GM12874 (cell line): ENCODE measurements around the gene GTF2IRD1.

Source experiments
- CTCF ChIP-seq: IDR thresholded peaks from 2 replicates; pipeline ENCODE4 v1.5.1; 2011; ENCODE audit warnings: low read depth, mild to moderate bottlenecking, control low read depth, low read length, moderate library complexity; ENCODE audit not compliant: insufficient read depth

The GTF2IRD1 gene

DNA sequence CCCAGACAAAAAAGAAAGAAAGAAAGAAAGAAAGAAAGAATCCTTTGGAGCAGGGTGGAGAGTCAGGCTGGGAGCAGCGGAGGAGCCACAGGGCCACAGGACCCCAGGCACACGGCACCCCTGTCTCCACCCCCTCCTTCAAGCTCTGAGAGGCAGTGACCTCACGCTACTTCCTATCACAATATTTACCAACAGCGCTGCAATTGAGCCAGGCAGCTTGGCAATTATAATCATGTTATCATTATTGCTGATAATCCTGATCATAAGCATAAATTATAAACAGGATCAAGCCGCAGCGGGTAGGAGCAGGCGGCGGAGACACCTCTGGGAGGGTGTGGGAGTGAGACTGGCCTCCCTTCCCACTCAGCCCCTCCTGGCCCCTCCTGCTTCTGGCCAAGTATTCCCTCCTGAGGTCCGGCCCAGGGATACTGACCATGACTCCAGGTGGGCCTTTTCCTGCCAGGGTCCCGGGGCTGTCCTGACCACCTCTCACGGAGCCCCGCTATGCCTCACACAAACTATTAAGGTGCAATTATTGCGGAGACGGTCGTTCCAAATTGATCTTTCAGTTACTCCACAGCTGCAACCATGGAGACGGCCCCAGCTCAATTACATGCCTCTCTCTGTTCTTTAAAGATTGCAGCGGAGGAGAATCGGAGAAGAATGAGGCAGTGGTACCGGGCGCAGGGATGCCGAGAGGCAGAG, 10.0 kb upstream of the GTF2IRD1 start:
- TF ChIP-seq CTCF = no peak

GRCh38 chr7:74449144-74449543, 4.6 kb upstream of the GTF2IRD1 start:
- TF ChIP-seq CTCF = no peak

DNA sequence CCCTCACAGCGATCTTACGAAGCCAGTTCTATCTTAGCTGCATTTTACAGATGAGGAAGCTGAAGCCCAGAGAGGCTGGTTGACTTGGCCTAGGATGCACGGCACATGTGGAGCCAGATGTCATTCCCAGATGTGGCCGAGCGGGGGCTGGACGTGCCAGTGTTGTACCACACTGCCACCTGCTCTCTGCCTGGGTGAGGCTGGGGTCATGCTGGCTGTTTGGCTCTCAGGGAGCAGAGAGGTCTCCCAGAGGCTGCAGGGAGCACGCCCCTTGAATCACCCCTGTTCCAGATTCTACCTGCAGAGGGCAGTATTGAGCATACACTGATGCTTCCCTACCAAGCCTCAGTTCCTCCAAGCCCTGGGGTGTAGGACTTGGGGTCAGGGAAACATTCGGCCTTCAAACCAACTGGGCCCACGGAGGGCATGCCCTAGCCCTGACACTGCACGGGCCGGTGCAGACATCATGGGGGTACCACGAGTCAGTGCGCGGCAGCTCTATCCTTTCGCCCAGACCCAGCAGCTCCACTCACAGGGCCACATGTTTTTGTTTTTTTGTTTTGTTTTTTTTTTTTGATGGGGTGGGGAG, 3.8 kb upstream of the GTF2IRD1 start:
- peak; percentile 89 for TF ChIP-seq CTCF

DNA sequence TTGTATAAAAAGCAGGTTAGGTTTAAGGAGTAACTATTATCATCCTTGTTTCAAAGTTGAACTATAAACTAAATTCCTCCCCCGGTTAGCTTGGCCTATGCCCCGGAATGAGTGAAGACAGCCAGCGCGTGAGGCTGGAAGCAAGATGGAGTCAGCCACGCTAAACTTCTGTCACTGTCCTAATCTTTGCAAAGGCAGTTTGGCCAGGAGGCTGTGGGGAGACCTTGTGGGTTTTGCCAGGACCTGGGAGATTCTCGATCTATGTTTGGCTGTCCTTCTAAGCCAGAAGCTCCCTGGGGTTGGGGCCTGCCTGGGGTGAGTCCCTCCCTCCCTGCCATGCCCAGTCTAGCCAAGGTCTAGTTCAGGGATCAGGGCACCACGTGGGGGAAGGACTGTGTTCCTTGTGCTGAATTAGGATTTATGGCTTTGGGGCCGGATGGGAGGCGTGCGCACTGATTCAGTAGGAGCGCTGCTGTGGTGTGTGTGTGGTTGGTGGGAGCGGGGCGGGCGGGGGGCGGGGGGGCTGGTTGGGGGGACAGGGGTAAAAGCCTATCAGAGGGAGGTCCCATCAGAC, 871 bp upstream of the GTF2IRD1 start:
- TF ChIP-seq CTCF = no peak

DNA sequence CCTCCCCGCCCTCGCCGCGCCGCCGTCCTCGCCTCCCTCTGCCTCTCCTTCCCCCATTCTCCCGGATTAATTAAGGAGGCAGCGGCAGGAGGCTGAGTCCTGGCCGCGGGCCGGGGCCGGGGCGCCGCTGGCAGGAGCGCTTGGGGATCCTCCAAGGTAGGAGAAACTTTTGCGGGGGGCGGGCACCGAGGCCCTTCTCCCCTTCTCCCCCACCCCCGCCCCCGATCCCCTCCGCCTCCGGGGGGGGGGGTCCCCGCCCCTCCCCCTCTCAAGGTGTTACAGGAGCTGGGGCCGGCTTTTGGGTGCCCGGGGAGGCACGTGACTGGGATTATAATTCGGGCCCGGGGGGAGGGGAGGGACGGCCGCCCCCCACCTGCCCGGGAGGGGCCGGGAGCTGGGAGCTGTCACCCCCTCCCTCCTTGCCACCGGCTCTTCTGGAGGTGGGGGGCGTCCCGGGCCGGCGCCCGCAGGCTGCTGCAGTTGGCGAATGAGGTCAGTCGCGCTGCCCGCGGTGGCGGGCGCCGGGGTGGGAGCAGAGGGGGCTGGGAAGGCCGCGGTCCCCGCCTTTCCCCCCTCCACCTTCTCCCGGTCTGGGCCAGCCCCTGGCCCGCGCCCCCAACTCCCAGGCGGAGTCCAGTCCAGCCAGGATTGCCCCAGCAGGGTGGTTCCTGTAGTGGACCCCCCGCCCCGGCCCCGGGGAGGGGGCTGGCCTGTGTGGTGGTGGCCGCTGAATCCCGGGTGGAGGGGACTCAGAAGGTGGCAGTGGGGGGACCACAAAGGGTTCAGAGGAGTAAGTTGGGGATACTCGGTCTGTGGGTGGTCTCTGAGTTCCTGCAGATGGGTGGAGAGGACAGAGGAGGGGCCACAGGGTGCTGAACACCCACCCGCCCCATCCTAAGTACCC, 567 bp downstream of the GTF2IRD1 start:
- no peak for TF ChIP-seq CTCF

DNA sequence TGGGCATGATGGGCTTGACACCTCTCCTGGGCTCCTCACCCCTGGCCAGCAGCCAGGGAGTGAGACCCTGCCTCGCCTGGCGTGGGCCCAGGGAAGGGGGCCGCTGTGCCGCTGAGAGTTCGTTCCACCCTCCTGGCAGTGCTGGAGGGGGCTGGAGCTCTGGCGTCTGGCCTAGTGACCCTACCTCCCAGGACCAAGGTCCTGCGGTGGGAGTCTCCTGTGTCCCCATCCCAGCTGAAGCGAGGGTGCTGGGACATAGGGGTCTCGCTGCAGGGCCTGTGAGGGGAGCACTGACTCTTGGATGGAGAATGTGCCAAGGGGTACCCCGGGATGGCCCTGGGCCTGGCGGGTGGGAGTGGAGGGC, 1.2 kb downstream of the GTF2IRD1 start:
- no peak for TF ChIP-seq CTCF

DNA sequence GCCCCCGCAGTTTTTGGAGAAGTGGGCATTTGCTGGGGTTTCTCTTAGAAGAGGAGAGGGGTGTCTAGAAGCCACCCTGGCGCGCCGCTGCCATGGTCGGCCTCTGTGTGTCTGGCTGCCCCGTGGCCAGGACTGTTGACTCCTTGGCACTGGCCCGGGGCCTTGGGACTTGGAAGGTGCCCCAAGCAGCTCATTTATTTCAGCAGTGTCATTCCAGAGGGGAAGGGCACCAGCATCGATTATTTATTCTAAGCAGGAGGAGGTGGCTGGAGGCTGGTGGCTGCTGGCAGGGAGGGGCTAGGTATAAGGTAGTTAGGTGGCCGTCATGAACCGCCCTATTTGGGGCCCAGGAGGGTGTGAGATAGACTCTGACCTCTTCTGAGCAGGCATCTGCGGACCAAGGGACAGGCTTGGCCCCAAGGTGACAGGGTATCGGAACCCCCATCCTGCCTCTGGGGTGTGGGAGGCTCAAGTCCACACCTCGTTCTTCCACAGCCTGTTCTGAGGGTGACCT, 1.6 kb downstream of the GTF2IRD1 start:
- no peak for TF ChIP-seq CTCF
